Thyroid gland (tissue), 4 donors: Measurements from ENCODE around the gene GTSE1. TPM values are rescaled to one million over a fixed set of nuclear protein-coding genes. Genes with fewer than 3 reads are reported as not detected.
"Not testable (repeated sequence)": the region's sequence is repeated elsewhere in the genome, so short reads cannot be mapped to it uniquely, and the experiment has no call there.

ENCODE experiments used
- DNase-seq, 2 donors: peaks; one replicate each; pipeline ENCODE4 v3.0.0-alpha.2; 2019
- H3K27ac ChIP-seq, 3 donors: fragments of 200-600 bp; sonication (generic); 1 replicate in 2 of 3; 2 replicates in 1 of 3; pipeline ENCODE4 v1.5.1; 2016 to 2019; ENCODE audit warnings: mild to moderate bottlenecking in 1 of 3, moderate library complexity in 1 of 3
- H3K27me3 ChIP-seq: fragments of 200-600 bp; sonication (generic); one replicate; pipeline ENCODE4 v1.5.1; 2019
- H3K36me3 ChIP-seq, 2 donors: fragments of 200-600 bp; sonication (generic); one replicate each; pipeline ENCODE4 v1.5.1; 2016 to 2019
- H3K4me1 ChIP-seq, 2 donors: fragments of 200-600 bp; sonication (generic); one replicate each; pipeline ENCODE4 v1.5.1; 2017 to 2019
- H3K4me3 ChIP-seq, 3 donors: fragments of 200-600 bp; sonication (generic); replicated peaks in 1 of 3; 1 replicate in 2 of 3; 2 replicates in 1 of 3; pipeline ENCODE4 v1.5.1; 2016; ENCODE audit warnings: mild to moderate bottlenecking in 1 of 3
- H3K9me3 ChIP-seq: fragments of 200-600 bp; sonication (generic); one replicate; pipeline ENCODE4 v1.5.1; 2017
- POLR2A ChIP-seq, 2 donors: fragments of 450-650 bp; IDR thresholded peaks; one replicate each; pipeline ENCODE4 v1.6.1; 2017; ENCODE audit warnings: antibody characterized with exemption in 2 of 2, mild to moderate bottlenecking in 2 of 2, moderate library complexity in 1 of 2
- WGBS, 2 donors: methylation state at CpG; one replicate each; pipeline ENCODE4 v1.1.5; 2017; 5-methylcytosine and 5-hydroxymethylcytosine counted together
- intact Hi-C: fragments of 100-400 bp; cut with DNase I; formaldehyde crosslinking; loops from one replicate; pipeline ENCODE4 v1.15.1; 2023
- total RNA-seq, 4 donors: library from RNA; depleted of rRNA; stranded (reverse); fragments of >200 nt; gene quantifications; one replicate each; pipeline ENCODE4 v1.2.3, GENCODE V29; 2016
- TF ChIP-seq, protein P1 (sequence below), 6 experiments: fragments of 200-600 bp in 3 of 6; fragments of 450-650 bp in 3 of 6; sonication (generic) in 3 of 6; IDR thresholded peaks; one replicate each; pipeline ENCODE4 v1.5.1; 2016 to 2019; ENCODE audit warnings: antibody characterized with exemption in 6 of 6, mild to moderate bottlenecking in 2 of 6, inconsistent platforms in 1 of 6, moderate library complexity in 1 of 6

The GTSE1 gene
- total RNA-seq, 4 donors from 2014 or later = 0.22 to 0.27 (median 0.25) TPM; not detected in 1

DNA sequence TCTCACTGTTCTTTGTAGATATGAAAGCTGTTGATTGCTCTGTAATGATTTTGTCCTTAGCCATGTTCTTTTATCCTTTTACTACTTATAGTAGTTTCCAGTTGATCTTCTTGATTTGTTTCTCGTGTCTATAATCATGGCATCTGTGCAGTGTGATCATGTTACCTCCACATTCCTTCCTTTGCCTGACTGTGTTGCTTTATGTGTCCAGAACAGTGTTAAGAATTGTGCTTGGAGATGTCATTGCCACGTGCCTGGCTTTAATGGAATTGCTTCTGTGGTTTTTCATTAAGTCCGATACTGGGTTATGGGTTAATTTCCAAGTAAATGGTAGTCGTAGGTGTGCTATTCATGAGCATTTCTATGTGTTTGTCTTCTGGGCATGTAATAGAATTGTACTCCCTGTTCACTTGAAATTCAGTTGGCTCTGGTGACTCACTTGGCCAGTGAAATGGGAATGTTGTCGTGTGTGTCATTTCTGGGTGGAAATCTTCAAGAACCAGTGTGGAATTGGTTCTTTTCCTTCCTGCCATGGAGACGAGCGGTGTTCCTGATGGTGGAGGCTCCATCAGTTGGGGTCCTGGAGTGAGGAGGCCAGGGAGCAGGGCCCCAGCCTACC is 6.8 kb downstream of the GTSE1 start:
- Histone ChIP-seq H3K4me3 (no peak overlapping the region), H3K4me1 (no peaks in the 10 kb centered on the region), H3K27me3 (no peaks in the 10 kb centered on the region), H3K9me3 (no peaks in the 10 kb centered on the region), H3K27ac (no peak overlapping the region), H3K36me3 (no peaks in the 10 kb centered on the region)
- no peak for TF ChIP-seq POLR2A (IDR thresholded peaks at IDR 0.05)
- TF ChIP-seq, protein P1, sequence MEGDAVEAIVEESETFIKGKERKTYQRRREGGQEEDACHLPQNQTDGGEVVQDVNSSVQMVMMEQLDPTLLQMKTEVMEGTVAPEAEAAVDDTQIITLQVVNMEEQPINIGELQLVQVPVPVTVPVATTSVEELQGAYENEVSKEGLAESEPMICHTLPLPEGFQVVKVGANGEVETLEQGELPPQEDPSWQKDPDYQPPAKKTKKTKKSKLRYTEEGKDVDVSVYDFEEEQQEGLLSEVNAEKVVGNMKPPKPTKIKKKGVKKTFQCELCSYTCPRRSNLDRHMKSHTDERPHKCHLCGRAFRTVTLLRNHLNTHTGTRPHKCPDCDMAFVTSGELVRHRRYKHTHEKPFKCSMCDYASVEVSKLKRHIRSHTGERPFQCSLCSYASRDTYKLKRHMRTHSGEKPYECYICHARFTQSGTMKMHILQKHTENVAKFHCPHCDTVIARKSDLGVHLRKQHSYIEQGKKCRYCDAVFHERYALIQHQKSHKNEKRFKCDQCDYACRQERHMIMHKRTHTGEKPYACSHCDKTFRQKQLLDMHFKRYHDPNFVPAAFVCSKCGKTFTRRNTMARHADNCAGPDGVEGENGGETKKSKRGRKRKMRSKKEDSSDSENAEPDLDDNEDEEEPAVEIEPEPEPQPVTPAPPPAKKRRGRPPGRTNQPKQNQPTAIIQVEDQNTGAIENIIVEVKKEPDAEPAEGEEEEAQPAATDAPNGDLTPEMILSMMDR (IDR thresholded peaks at IDR 0.05) = no peak
- intact Hi-C loops = no loop called here
- DNase-seq = no peak
- 85 to 95% methylated on average over 7 of the region's 7 CpGs for WGBS, 2 donors

DNA sequence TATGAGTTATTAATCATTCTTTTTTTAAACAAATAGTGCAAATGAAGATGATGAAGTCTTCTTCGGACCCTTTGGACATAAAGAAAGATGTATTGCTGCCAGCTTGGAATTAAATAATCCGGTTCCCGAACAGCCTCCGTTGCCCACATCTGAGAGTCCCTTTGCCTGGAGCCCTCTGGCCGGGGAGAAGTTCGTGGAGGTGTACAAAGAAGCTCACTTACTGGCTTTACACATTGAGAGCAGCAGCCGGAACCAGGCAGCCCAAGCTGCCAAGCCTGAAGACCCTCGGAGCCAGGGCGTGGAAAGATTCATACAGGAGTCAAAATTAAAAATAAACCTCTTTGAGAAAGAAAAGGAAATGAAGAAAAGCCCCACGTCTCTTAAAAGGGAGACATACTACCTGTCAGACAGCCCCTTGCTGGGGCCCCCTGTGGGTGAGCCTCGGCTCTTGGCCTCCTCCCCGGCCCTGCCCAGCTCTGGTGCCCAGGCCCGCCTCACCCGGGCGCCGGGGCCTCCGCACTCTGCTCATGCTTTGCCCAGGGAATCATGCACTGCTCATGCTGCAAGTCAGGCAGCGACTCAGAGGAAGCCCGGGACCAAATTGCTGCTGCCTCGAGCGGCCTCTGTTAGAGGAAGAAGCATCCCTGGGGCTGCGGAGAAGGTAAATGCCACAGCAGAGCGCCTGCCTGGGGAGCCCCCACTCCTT is 11.8 kb downstream of the GTSE1 start:
- no peaks in the 10 kb centered on the region for H3K27me3 ChIP-seq
- DNase-seq = no peak
- H3K36me3 ChIP-seq = no peaks in the 10 kb centered on the region
- TF ChIP-seq POLR2A (IDR thresholded peaks at IDR 0.05) = no peak
- TF ChIP-seq, protein P1 (IDR thresholded peaks at IDR 0.05) = no peak
- no peak overlapping the region for H3K27ac ChIP-seq
- no peaks in the 10 kb centered on the region for H3K9me3 ChIP-seq
- WGBS, 2 donors = 92 to 93% methylated on average over 16 to 23 of the region's 23 CpGs
- intact Hi-C loops = no loop called here
- no peak overlapping the region for H3K4me3 ChIP-seq
- H3K4me1 ChIP-seq = no peaks in the 10 kb centered on the region

DNA sequence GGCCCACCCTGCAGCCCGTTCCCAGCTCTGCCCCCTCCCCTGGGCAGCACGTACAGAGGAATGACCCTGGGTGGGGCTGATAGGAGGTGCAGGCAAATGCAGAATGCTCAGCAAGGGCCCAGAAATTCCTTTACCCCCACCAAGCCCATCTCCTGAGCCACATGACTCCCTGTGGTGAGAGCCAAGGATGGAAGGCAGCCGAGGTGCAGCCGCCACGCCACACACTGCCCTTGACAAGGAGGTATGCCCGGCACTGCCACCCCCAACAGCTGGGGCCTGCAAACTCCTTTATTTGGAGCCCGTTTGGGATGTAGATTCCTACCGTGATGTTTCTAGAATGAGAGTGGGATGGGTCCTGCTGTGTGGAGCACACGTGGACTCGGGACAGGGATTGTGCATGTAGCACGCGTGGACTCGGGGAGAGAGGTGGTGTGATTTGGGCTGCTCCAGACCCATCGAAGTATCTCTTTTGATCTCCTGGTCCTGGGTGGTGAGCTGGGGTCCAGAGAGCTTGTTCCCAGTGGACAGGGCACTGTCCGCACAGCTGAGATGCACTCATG is 12.9 kb downstream of the GTSE1 start:
- DNase-seq = no peak
- Histone ChIP-seq H3K4me1 (no peaks in the 10 kb centered on the region), H3K27me3 (no peaks in the 10 kb centered on the region), H3K4me3 (no peak overlapping the region), H3K36me3 (no peaks in the 10 kb centered on the region), H3K9me3 (no peaks in the 10 kb centered on the region), H3K27ac (no peak overlapping the region)
- no peak for TF ChIP-seq POLR2A (IDR thresholded peaks at IDR 0.05)
- TF ChIP-seq, protein P1 (IDR thresholded peaks at IDR 0.05) = no peak
- intact Hi-C loops = no loop called here
- 94 to 97% methylated on average over 13 to 15 of the region's 15 CpGs for WGBS, 2 donors

DNA sequence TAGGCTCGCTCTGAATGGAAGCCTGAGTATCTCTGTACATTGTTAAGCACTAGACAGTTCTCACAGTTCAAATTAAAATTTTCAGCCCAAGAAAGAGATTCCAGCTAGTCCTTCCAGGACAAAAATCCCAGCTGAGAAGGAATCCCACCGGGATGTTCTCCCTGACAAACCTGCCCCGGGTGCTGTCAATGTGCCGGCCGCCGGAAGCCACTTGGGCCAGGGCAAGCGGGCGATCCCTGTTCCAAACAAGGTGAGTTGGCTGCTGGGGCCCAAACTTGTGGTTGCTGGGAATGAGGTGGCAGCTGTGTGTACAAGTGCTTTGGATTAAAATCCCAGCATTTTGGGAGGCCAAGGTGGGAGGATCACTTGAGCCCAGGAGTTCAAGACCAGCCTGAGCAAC is 15.4 kb downstream of the GTSE1 start:
- TF ChIP-seq, protein P1 (IDR thresholded peaks at IDR 0.05) = no peak
- no peak for TF ChIP-seq POLR2A (IDR thresholded peaks at IDR 0.05)
- 91 to 97% methylated on average over 5 to 8 of the region's 8 CpGs for WGBS, 2 donors
- no peaks in the 10 kb centered on the region for H3K36me3 ChIP-seq
- intact Hi-C loops = no loop called here
- H3K27me3 ChIP-seq = no peaks in the 10 kb centered on the region
- H3K27ac ChIP-seq = no peak overlapping the region
- H3K4me1 ChIP-seq = no peaks in the 10 kb centered on the region
- no peaks in the 10 kb centered on the region for H3K9me3 ChIP-seq
- H3K4me3 ChIP-seq = no peak overlapping the region
- DNase-seq = no peak

DNA sequence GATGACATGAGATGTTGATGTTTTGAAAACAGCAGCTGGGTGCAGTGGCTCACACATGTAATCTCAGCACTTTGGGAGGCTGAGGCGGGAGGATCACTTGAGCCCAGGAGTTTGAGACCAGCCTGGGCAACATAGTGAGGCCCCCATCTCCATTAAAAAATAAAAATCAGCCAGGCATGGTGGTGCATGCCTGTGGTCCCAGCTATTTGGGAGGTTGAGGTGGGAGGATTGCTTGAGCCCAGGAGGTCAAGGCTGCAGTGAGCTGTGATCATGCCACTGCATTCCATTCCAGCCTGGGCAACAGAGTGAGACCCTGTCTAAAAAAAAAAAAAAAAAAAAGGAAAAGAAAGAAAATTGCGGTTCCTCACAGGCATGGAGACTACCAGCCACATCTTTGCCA is 16.2 kb downstream of the GTSE1 start:
- DNase-seq, H3K9me3 ChIP-seq, H3K36me3 ChIP-seq, H3K27me3 ChIP-seq, intact Hi-C loops, H3K4me1 ChIP-seq, H3K4me3 ChIP-seq, H3K27ac ChIP-seq: not testable (repeated sequence)
- WGBS, 2 donors = 97 to 100% methylated on average over 2 of the region's 2 CpGs
